NCI-H1417 (cell line): ENCODE results near the gene KCNK4.
A peak's percentile ranks its signal among the peaks of the same experiment; 100 is the strongest.

Experiments
- DNase-seq, 3 experiments: peaks; one replicate each; lab custom pipeline; 2025; lab: John Stamatoyannopoulos, UW

KCNK4 gene

DNA sequence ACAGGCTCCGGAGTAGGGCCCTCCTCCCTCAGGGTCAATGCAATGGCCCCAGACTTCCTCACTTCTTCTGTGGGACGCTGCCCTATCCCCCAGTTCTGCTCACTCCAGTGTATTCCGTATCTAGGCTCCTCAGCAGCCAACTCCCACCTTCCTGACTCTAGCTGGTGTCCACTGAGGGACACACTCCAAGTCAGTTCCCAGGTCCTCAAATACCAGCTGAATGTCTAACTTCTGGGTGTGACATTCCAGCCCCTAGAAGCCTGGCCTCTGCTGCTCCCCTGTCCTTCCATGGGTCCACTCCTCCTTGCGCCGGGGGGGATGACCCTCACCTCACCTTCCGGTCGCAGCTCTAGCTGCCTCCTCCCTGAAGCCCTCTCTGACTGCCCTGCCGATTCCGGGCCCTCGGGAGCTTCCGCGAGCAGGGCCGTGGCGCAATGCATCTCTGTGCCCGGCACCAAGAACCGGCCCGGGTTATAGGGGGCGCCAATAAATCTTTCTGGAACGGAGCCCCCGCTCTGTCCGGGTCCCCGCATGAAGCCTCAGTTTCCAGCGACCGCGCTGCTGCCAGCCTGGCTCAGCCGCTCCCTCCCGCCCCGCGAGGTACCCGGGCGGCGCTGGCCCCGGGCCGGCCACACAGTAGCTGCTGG lies 22.1 kb upstream of the KCNK4 start:
- DNase-seq, result peak in 1 of 3 experiments; percentile 63

DNA sequence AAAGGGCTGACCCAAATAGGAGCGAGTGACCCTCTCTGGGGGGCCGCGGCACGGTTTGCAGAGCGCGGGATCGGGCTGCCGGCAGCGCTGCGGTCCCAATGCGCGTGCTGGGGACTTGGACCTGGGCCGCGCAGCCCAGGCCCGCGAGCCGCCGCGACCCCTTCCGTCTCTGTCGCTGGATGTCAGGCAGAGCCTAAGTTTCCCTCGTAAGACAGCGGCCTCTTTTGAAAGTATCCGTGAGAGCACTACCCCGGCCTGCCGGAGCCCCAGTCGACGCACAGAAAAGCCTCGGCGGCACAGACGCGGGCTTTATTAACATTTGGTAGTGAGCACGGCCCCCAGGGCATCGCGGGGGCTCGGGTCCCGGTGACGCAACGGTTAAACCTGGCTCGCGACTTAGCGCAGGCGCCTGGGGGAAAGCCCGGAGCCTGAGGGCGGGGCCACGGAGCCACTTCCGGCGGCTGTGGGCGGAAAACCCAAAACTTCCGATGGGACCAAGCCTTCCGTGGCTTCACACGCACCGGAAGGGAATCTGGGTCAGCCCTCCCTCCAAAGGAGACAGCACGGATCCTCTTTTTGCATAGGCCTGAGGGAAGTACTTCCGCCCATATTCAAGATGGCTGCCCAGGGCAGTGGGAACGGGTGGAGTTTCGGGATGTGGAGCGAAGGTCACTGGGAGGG lies 21.4 kb upstream of the KCNK4 start:
- DNase-seq, result peak; percentile 99 to 100 (median 100)

DNA sequence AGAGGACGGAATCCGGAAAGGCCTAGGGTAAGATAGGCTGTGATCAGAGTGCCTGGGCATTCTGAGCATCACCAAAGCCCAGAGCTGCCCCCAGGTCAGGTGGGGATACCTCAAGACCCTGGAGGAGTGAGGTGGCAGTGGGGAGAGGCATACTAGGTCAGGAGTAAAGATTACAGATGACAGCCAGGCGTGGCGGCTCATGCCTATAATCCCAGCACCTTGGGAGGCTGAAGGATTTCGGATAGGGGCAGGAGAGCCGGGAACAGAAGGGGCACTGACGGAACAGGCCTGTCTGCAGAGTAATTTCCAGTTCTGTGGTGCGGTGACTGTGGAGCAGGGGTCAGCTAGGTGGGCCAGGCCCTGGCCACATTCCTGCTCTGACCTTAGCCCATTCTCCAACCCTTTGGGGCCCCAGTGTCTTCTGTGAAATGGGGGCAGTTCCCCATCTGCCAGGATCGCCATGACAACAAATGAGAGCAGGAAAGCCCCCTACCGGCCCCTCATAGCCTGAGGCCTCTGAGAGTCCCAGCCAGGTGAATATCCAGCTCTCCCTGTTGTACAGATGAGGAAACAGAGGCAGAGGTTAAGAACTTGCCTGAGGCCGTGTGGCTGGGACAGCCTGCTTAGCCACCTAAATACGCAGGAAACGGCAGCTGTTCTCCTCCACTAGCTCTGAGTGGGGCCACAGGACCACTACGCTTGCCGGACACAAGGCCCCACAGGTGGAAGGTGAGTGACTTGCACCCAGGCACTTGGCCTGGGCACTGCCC lies 15.9 kb upstream of the KCNK4 start:
- peak in 1 of 3 experiments; percentile 6 for DNase-seq

DNA sequence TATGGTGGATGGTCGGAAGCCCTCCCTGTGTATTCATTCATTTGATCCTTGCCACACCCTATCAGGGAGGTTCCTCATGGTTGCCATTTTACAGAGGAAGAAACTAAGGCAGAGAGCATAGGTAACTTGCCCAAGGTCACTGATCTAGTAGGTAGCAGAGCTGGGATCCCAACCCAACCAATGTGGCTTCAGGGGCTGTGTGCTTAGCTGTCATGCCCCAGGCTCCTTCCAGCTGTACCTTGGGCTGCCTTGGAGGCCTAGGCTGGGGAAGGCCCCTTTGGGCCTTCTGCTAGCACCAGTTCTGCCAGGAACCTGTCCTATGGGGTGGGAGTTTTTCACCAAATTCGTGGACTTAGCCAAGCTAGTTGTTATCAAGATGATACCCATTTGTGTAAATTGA lies 15.3 kb upstream of the KCNK4 start:
- DNase-seq, result no peak

DNA sequence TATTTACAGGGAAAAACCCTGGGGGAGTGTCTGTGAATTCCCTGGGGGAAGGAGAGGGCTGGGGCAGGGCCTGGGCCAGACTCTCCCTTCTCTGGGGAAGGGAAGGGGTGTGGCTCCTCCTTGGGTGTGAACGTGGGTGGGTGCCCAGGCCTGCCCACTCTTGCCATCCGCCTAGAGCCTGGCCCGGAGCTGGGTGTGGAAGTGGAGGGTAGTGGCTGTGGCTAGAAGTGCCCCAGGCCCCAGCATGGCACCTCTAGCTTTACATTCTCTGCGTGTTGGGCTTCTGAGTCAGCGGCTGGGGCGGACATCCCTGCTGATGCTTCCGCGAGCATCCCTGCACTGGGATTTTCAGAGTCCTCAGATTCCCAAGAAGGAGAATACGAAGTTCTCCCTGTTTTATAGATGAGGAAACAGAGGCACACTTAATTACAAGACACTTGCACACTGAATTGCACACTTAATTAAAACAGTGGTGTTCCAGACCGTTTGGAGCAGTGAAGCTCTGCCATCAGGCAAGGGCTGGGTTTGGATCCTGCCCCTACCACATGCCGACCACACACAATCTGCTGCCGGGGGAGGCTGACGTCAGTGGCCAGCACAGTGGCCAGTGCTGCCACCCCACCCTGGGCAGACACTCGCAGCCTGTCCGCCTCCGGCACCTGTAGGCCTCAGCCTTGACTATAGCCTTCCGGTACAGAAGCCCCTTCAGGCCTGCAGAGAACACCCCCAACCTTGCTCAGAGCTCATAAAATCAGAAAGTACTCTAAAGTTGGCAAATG lies 14.3 kb upstream of the KCNK4 start:
- no peak for DNase-seq

DNA sequence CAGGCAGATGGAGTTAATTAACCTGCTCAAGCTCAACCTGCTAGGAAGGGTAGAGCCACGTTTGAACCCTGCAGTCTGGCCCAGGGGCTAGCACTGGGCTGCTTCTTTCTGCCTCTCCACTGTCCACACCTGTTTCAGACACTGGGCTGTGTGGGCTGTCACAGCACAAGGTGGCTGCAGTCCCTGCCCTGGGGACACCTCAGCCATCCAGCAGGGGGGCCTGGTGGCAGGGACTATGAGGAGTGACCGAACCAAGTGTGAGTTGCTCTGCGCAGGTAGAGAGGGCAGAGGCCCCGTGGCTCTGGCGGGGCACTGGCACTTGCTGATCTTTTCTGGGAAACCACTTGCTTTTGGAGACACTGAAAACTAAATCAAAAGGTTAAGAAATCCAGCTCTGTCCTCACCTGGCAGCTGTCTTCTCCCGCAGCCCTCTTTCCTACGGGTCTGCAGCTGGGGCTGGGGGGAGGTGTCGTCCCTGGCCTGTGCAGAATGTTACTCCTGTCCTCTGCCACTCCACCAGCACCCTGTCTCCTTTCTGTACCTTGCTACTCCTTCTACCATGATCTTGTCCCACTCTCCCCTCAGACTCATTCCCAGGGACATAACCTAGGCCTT lies 12.4 kb upstream of the KCNK4 start:
- DNase-seq, result no peak

DNA sequence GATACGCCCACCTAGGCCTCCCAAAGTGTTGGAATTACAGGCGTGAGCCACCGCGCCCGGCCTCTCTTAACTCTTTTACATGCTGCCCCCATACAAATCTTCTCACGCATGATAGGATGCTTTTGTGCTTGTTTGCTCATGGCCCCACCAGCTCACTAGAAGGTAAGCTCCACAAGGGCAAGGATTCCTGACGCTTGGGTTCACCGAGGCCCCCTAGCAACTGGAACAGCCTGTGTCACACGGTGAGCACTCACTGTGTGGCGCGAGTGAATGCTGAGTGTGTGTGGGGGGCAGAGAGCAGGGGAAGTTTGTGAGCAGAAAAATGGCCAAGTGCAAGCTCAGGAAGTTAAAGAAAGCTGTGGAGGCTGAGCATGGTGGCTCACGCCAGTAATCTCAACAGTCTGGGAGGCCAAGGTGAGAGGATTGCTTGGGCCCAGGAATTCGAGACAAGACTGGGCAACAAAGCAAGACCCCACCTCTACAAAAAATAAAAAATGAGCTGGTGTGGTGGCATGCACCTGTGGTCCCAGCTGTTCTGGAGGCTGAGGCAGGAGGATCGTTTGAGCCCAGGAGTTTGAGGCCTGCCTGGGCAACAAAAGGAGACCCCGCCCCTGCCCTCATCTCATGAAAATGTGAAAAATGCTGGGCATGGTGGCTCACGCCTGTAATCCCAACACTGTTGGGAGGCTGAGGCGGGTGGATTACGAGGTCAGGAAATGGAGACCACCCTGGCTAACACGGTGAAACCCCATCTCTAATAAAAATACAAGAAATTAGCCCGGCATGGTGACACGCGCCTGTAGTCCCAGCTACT lies 8.9 kb upstream of the KCNK4 start:
- DNase-seq, result no peak

DNA sequence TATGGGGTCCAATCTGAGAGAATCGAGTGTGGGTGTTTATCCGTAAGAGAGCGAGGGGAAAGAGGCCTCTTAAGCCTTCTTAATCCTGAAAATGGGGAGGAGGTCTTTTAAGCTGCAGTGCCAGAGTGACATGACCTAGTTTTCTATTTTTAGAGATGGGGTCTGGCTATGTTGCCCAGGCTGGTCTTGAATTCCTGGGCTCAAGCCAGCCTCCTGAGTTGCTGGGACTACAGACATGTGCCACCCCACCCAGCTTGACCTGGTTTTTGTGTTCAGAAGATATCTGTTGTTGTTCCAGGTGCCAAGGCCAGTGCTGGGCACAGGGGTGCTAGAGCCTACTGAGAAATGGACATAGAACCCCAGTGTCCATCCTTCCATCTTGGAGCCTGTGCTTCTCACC lies 8.0 kb upstream of the KCNK4 start:
- DNase-seq, result no peak

DNA sequence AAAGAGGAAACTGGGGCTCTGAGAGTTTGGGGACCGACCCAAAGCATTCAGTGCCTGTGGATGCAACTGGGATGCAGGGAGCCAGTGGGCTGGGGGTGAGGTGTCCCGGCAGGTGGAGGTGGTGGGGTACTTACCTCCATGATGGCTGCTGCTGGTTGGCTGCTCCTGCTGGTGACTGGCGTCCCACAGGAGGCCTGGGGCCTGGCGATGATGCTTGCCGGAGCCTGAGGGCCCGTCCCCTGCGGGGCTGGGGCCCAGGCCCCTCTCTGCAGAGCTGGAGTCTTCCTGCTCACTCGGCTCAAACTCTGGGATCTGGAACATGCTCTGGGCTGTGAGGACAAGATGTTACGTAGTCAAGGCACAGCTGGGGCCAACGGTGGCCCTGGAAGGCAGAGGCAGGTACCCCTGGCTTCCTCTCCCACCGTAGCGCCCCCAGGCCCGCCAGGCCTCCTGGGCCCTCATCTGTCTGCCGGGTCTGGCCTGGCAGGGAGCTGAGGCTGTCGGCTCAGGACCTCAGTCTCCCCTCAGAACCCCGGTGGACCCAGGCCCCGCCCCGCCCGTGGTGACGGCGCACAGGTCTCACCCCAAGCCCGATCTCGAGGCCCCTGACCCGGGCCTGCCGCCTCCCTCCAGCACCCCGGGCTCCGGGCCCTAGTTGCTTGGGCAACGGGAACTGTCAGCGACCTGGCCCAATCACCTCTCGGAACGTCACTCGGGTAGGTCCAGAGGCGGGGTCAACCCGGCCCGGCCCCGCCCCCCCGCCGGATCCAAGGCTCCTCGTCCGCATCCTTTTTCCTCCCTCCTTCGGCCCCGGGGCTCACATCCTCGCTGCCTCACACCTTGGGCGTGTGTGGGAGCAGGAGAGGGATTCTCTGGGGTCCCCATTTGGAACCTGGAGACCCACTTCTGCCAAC lies 6.8 kb upstream of the KCNK4 start, which contains the start of gene BAD:
TSS of gene BAD (minus strand) at position 618 of the 914 bp plus-strand sequence. CDS start at position 321, 297 bp downstream.
- DNase-seq, result peak; percentile 94 to 96 (median 94)

DNA sequence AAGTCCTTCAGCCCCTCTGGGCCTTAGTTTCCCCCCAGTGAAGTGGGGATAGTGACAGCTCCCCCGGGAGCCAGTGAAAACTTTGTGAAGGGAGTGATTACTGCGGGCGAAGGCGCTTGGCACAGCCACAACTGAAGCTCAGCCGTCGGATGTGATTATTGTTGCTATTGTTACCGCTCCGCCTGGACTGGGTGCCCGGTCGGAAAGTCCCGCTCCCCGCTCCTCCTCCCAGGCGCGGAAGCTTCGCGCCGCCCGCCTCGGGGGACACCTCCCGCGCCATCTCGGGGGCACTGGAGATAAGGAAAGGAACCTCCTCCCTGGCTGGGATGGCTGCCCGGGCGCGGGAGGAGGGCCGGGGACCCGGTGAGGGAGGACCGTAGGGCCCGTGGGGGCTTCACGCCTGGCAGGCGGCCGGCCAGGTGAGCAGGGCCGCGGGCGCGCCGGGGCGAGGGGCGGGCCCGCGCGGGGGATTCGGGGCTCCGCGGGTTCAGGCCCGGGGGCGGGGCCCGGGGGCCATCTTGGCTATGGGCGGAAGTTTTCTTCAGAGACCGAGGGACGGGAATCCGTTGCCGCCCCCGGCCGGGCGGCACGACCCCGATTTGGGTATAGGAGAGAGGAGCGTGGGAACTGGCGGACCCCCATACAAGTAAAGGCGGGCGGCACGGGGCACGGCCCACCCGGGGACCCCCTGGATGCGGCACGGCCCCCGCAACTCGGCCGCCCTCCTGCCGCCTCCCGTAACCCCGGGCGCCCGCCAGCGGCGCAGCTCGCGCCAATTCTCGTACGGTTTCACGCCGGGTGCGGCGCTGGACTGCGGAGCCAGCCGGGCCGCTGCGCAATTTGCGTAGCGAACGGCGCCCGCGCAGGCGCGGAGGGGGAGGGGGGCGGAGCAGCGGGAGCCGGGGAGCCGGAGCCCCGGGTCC lies 5.9 kb upstream of the KCNK4 start, which contains the start of gene GPR137:
TSS of gene GPR137 (plus strand) at position 887 of the 923 bp plus-strand sequence. CDS start 677 bp downstream, outside the sequence.
- peak; percentile 86 to 95 (median 93) for DNase-seq

DNA sequence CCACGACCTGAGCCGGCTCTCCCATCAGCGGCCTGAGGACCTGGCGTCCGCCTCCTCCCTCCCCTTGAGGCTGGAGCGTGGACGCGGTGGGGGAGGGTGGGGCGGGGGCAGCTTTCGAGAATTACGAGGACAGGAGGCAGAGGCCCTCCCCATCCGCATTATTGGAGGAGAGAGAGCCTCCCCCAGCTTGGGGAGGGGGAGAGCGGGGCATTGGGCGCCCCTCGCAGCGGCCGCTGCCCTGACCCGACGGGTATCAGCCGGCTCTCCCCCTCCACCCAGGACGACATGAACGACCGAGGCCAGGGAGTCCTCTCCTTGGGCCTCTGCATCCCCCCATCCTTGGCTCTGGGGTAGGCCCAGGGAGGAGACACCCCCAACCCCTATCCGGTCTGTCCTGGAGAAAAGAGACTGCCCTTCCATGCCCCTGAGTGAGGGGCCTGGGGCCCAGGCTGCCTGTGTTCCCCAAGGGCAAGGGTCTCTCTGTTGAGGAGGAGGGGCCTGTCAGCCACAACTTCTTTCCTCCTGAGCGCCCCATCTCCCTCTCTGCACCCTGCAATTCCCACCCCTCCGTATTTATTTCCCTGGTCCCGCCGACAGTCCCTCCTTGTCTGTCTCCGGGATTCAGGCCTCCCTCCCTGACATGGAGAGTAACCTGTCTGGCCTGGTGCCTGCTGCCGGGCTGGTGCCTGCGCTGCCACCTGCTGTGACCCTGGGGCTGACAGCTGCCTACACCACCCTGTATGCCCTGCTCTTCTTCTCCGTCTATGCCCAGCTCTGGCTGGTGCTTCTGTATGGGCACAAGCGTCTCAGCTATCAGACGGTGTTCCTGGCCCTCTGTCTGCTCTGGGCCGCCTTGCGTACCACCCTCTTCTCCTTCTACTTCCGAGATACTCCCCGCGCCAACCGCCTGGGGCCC lies 5.0 kb upstream of the KCNK4 start:
- DNase-seq, result peak in 2 of 3 experiments; percentile 62 to 74

DNA sequence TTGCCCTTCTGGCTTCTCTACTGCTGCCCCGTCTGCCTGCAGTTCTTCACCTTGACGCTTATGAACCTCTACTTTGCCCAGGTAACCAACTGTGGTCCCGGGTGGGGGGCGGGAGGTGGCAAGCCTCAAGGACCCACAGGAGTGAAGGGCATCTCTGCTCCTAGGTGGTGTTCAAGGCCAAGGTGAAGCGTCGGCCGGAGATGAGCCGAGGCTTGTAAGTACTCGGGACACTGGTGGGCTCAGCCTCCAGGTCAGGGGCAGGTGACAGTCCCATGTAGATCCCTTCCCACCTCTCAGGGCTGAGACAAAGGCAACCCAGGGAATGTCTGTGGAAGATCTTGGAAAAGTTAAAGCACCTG lies 4.3 kb upstream of the KCNK4 start:
- DNase-seq, result no peak

DNA sequence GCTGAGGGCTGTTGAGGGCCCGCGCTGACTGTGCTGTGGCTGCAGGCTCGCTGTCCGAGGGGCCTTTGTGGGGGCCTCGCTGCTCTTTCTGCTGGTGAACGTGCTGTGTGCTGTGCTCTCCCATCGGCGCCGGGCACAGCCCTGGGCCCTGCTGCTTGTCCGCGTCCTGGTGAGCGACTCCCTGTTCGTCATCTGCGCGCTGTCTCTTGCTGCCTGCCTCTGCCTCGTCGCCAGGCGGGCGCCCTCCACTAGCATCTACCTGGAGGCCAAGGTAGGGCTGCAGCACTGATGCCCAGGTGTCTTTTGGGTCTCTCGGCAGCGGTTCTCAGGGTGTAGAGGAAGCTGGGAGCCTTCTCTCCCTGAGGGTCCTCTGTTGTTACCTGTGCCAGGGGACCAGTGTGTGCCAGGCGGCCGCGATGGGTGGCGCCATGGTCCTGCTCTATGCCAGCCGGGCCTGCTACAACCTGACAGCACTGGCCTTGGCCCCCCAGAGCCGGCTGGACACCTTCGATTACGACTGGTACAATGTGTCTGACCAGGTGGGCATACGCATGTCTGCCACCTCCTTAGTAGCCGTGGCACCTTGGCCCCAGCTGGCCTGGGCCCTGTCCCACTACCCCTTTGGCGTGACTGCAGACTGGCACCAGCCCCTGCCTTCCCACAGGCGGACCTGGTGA lies 3.3 kb upstream of the KCNK4 start:
- DNase-seq, result no peak

DNA sequence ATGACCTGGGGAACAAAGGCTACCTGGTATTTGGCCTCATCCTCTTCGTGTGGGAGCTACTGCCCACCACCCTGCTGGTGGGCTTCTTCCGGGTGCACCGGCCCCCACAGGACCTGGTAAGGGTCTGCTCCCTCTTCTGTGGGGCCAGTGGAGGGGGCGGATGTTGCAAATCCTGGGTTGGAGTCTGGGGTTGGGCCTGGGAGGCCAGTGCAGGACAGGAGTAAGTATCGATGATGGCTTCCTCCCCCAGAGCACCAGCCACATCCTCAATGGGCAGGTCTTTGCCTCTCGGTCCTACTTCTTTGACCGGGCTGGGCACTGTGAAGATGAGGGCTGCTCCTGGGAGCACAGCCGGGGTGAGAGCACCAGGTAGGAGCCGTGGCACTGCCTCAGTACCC lies 2.8 kb upstream of the KCNK4 start:
- DNase-seq, result no peak

DNA sequence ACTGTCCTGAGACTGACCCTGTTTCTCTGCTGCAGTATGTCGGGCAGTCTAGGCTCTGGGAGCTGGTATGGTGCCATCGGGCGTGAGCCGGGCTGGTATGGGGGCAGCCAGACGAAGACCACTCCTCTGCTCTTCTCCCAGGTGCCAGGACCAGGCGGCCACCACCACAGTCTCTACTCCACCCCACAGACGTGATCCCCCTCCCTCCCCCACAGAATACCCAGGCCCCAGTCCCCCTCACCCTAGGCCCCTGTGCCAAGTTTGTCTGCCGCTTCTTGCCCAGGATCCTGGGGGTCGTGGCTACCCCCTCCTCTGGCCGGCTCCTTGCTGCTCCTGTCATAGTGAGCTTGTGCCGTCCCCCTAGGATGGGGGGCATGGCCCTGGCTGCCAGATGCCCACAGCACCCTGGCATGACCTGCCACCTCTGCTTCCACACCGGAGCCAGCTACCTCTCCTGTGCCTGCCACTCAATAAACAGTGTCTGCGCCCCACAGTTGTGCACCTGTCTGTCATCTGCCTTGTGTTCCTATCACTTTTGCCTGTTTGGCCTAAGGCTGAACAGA lies 2.0 kb upstream of the KCNK4 start:
- DNase-seq, result no peak
